ENCODE measurements around the gene CTNNA2.

The CTNNA2 gene

GRCh38 chr2:79903222-79904000 lies 390.6 kb downstream of the CTNNA2 start:
- DNase-seq (ENCODE audit: low read depth): no peak
- H3K4me3 ChIP-seq (ENCODE audit: control insufficient read depth, low read depth, low read length): no peak overlapping the region
- no peak for TF ChIP-seq CTCF (conservative IDR thresholded peaks at IDR 0.05; ENCODE audit: control insufficient read depth, insufficient read depth, low read depth, low read length)

- DNase-seq (ENCODE audit: low read depth): no peak
- no peak for TF ChIP-seq CTCF (conservative IDR thresholded peaks at IDR 0.05; ENCODE audit: control insufficient read depth, insufficient read depth, low read depth, low read length)
- no peak overlapping the region for H3K4me3 ChIP-seq (ENCODE audit: control insufficient read depth, low read depth, low read length)
Measured at GRCh38 chr2:79906139-79906890, 393.5 kb downstream of the CTNNA2 start.

GRCh38 chr2:79909521-79909920 lies 396.7 kb downstream of the CTNNA2 start:
- DNase-seq (ENCODE audit: low read depth): no peak
- no peak for TF ChIP-seq CTCF (conservative IDR thresholded peaks at IDR 0.05; ENCODE audit: control insufficient read depth, insufficient read depth, low read depth, low read length)
- no peak overlapping the region for H3K4me3 ChIP-seq (ENCODE audit: control insufficient read depth, low read depth, low read length)

- TF ChIP-seq CTCF (conservative IDR thresholded peaks at IDR 0.05; ENCODE audit: control insufficient read depth, insufficient read depth, low read depth, low read length): no peak
- no peak for DNase-seq (ENCODE audit: low read depth)
- H3K4me3 ChIP-seq (ENCODE audit: control insufficient read depth, low read depth, low read length): no peak overlapping the region
Measured at GRCh38 chr2:79910643-79911042, 397.8 kb downstream of the CTNNA2 start.

GRCh38 chr2:79915455-79915854 lies 402.6 kb downstream of the CTNNA2 start:
- DNase-seq (ENCODE audit: low read depth): no peak
- H3K4me3 ChIP-seq (ENCODE audit: control insufficient read depth, low read depth, low read length): no peak overlapping the region
- TF ChIP-seq CTCF (conservative IDR thresholded peaks at IDR 0.05; ENCODE audit: control insufficient read depth, insufficient read depth, low read depth, low read length): no peak

- DNase-seq (ENCODE audit: low read depth): no peak
- no peak overlapping the region for H3K4me3 ChIP-seq (ENCODE audit: control insufficient read depth, low read depth, low read length)
- TF ChIP-seq CTCF (conservative IDR thresholded peaks at IDR 0.05; ENCODE audit: control insufficient read depth, insufficient read depth, low read depth, low read length): no peak
Measured at GRCh38 chr2:79916285-79916684, 403.4 kb downstream of the CTNNA2 start.

Data from fibroblast of mammary gland (primary cell).